ENCODE results near the gene HDDC3.
"Not testable (repeated sequence)": the region's sequence is repeated elsewhere in the genome, so short reads cannot be mapped to it uniquely, and the experiment has no call there.

HDDC3 gene

DNA sequence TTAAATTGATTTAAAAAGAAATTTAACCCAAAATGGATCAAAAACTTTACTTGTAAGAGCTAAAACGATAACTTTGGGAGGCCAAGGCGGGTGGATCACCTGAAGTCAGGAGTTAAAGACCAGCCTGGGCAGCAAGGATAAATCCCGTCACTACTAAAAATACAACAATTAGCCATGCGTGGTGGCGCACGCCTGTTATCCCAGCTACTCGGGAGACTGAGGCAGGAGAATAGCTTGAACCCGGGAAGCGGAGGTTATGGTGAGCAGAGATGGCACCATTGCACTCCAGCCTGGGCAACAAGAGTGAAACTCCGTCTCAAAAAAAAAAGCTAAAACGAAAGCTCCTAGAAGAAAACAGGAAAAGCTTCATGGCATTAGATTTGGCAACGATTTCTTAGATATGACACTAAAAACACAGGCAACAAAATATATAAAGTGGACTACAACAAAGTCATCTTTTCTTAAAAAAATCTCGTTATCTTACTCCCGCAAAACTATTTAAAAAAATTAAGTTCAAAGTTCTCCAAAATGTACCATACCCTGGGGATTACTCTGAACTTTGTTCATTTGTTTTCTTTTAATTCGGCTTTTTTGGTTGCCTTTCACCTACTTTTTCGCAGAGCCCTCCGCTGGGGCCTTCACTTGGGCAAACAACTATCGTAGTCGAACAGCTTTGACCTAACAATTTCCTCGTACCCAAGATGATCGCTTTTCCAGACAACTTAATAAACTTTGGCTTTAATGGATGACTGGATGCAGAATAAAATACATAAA is 2.9 kb downstream of the HDDC3 start:
- peak in 2 of 5 donors; percentile 10 to 32 for DNase-seq

DNA sequence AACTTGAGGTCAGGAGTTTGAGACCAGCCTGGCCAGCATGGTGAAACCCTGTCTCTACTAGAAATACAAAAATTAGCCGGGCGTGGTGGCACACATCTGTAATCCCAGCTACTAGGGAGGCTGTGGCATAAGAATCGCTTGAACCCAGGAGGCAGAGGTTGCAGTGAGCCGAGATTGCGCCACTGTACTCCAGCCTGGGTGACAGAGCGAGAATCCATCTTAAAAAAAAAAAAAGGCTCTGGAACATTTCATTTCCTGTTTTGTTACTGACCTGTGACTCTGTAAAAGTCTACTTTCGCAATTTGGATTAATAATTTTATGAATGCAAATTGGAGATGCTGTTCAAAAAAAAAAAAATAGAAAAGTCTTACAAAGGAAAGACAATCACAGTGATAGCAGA is 4.2 kb downstream of the HDDC3 start:
- not testable (repeated sequence) for DNase-seq

DNA sequence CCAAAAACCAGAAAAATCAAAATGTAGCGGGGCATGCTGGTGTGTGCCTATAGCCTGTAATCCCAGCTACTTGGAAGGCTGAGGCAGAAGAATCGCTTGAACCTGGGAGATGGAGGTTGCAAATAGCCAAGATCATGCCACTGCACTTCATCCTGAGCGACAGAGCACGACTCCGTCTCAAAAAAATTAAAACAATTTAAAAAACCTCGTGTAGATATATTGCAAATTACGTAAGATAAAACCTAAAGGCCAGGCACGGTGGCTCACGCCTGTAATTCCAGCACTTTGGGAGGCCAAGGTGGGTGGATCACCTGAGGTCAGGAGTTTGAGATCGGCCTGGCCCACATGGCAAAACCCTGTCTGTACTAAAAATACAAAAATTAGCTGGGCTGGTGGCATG is 5.6 kb downstream of the HDDC3 start:
- DNase-seq, result not testable (repeated sequence)

DNA sequence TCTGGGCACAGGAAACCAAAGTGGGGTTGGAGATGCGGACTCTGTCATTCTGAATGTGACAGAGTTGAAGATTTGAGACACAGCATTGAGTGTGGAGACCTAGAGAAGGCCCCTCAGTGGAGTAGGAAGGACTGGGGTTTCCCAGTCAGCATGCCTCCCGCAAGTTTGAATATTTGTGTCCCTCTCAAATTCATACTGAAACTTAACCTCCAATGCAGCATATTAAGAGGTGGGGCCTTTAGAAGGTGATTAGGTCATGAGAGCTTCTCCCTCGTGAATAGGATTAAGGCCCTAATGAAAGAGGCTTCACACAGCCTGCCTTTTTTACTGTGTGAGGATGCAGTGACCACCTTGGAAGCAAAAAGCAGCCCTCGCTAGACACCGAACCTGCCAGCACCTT is 8.0 kb downstream of the HDDC3 start:
- peak in 1 of 5 donors; percentile 60 for DNase-seq

GRCh38 chr15:90922712-90923322 is 9.5 kb downstream of the HDDC3 start:
- DNase-seq, result peak in 1 of 5 donors; percentile 77

- DNase-seq, result no peak
These were observed 10.5 kb downstream of the HDDC3 start for GRCh38 chr15:90921887-90922286.

DNA sequence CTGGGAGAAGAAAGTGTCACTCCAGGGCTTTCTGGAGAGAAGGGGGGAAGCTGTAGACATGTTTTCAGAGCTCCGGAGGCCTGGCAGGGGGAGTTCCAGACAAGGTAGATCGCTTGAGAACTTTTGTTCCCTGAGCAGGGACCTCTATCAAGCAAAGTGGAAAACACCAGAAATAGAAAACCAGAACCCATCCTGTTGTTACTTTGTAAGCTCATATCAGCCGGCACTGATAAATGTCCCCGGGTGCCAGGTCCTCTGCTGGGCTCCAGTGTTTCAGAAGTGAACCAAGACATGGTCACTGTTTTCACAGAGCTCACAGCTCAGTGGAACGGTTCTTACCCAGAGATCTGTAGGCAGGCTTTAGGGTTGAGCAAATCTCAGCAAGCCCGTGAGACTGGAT is 13.5 kb downstream of the HDDC3 start:
- DNase-seq, result no peak

DNA sequence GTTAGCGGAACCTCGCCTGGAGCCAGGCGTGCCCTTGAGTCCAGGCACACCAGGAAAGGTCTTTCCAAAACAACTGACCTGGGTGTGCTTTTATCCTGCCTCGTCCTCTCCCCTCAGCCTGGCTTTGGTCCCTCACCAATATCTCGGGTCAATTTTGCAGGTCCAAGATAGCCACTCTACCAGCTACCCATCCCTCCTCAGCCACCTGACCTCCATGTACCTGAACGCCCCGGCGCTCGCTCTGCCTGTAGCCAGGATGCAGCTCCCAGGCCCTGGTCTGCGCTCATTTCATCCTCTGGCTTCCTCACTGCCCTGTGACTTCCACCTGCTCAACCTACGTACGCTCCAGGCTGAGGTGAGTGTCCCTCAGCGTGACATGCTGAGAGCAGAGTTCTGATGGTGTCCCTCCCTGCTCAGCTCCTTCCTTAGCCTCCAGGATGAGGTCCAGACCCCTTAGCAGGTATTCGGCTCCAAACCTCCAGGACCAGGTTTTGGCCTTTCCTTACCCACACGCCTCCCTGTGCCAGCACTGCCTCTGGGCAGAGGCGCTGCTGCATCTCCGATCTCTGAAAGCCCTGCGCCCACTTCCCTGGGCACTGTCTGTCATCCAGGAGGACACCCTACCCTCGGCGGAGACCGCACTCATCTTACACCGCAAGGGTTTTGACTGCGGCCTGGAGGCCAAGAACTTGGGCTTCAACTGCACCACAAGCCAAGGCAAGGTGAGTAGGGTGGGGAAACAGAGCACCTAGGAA is 14.1 kb downstream of the HDDC3 start:
- DNase-seq, result no peak

DNA sequence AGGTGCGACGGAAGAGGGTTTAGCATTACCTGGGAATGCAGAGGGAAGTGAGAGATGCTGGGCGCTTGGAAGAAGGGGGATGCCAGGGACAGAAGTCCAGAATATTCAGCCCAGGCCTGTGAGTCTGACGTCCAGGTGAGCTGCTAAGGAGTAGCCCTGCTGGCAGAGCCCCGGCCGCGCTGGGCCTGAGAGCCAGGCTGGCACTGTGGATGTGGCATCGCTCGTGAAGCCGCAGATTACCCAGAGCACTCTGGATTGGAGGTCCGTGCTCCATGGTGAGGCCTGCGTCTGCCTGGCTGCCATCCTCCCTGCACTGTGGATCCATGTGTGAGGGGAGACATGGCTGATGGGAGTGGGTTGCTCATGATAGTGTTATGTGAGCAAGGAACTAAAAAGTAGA is 14.8 kb downstream of the HDDC3 start:
- DNase-seq, result no peak

DNA sequence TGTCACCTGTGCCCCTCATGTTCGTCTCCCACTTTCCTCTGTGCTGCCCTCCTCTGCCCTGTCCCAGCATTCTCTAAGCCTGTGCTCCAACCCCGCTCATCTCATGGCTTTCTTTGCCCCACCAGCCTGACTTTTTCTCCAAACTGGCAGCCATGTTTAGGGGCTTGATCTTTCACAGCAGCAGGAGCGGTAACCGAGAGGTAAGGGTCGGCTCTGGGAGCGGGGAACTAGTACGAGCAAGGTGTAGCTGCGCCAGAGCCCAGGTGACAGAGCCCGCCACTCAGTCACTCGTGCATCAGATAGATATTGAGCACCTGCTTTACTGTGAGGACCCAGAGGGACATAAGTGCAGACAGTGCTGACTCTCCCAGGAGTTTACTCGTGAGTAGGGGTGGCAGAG is 15.9 kb downstream of the HDDC3 start:
- DNase-seq, result no peak

GRCh38 chr15:90915808-90916440 is 16.4 kb downstream of the HDDC3 start:
- no peak for DNase-seq

- no peak for DNase-seq
These were observed 17.0 kb downstream of the HDDC3 start for GRCh38 chr15:90915216-90915807.

DNA sequence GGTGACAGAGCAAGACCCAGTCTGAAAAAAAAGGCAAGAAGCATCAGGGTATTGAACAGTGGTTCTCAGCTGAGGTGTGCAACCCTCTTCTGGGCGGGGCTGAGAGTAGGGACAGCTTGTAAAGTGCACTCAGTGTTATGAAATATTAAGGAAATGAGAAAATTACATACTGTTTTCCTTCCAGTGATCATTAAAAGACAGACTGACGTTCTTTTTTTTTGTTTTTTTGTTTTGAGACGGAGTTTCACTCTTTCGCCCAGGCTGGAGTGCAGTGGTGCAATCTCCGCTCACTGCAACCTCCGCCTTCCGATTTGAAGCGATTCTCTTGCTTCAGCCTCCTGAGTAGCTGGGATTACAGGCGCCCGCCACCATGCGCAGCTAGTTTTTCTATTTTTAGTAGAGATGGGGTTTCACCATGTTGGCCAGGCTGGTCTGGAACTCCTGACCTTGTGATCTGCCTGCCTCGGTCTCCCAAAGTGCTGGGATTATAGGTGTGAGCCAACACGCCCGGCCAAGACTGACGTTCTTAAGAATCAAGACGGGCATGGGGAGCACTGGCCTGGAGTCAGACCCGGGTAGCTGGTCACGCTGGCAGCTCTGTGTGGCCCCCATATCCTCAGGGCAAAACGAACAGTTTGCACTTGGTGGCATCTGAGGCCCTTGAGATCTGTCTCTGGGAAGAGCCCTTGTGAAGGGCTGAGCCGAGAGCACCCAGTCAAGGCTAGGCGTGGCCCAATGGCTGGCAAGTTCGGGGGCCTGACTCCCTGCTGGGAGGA is 17.9 kb downstream of the HDDC3 start:
- no peak for DNase-seq

DNA sequence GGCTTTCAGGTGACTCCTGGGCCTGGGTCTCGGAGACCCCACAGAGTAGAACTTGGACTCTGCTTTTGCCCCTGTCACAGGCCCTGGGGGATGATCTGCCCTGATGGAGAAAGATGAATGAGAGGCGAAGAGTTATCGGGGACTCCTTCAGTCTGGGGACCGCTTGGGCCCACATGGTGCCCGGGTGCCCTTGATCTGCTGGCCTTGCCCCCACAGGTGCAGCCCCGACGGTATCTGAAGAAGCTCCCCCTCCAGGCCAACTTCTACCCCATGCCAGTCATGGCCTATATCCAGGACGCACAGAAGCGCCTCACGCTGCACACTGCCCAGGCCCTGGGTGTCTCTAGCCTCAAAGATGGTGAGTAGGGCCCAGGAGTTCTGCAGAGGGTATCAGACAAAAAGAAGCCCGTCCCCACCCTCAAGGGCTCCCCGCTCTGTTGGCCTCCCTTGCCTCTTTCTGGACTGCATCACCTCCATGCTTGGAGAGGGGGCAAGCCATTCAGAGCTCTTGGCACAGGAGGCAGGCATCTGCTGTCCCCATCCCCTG is 18.9 kb downstream of the HDDC3 start:
- no peak for DNase-seq

GRCh38 chr15:90912770-90913075 is 19.6 kb downstream of the HDDC3 start:
- no peak for DNase-seq

DNA sequence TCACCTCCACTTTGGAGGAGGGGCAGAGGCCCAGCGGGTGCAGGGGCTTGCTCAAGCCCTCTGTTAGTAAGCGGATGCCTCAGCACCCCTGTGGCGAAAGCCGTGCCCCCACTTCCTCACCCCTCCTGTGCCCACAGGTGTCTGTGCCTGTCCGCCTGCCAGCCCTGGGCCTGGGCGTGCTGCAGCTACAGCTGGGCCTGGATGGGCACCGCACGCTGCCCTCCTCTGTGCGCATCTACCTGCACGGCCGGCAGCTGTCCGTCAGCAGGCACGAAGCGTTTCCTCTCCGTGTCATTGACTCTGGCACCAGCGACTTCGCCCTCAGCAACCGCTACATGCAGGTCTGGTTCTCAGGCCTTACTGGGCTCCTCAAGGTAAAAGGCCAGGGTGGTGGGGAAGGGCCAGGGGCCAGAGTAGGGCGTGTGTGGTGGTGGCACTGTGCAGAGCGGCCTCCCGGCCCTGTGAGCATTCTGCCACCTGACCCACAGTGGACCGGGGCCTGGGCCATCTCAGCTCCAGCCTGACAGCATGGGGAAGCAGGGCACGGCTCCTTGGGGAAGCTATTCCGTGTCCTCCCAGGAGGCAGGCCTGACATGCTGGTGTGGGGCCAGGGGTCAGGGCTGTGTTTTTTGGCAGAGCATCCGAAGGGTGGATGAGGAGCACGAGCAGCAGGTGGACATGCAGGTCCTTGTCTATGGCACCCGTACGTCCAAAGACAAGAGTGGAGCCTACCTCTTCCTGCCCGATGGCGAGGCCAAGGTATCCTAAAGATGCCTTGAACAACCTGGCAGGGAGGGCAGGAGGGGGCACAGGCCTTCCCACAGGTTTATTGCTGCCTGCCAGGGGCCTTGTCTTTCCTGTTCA is 20.2 kb downstream of the HDDC3 start:
- DNase-seq, result no peak

- no peak for DNase-seq
These were observed 21.1 kb downstream of the HDDC3 start for GRCh38 chr15:90911302-90911623.

- DNase-seq, result no peak
These were observed 21.7 kb downstream of the HDDC3 start for GRCh38 chr15:90910441-90911301.

DNA sequence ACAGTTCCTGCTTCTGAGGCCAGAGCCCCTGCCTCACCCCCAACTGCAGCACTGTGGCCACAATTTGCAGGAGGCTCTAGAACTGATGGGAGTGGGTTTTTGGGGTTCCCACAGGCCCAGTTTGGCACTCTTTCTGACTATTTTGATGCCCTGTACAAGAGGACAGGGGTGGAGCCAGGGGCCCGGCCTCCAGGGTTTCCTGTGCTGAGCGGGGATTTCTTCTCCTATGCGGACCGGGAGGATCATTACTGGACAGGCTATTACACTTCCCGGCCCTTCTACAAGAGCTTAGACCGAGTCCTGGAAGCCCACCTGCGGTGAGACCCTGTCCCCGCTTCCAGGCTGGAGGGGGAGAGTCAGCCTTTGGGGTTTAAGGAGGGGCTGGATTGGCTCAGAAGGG is 22.4 kb downstream of the HDDC3 start:
- no peak for DNase-seq

DNA sequence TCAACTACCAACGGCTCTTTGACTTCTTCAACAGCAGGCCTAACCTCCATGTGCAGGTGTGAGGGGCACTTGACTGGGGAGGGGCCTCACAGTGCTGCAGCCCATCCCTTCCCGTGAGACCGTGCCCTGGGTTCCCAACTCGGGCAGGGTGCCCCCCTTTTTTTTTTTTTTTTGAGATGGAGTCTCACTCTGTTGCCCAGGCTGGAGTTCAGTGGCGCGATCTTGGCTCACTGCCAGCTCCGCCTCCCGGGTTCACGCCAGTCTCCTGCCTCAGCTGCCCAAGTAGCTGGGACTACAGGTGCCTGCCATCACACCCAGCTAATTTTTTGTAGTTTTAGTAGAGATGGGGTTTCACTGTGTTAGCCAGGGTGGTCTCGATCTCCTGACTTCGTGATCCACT is 22.9 kb downstream of the HDDC3 start:
- not testable (repeated sequence) for DNase-seq

Measured in T-helper 1 cell (primary cell).